COLO829 (cell line): ENCODE results near the gene APCDD1.
A peak's percentile ranks its signal among the peaks of the same experiment; 100 is the strongest.

ENCODE experiments used
- DNase-seq: peaks from one replicate; pipeline ENCODE4 v3.0.0; 2012; ENCODE audit warnings: low spot score

APCDD1 gene

GRCh38 chr18:10432781-10433180, 21.7 kb upstream of the APCDD1 start:
- no peak for DNase-seq

GRCh38 chr18:10436160-10436559, 18.3 kb upstream of the APCDD1 start:
- no peak for DNase-seq

- no peak for DNase-seq
Observed at GRCh38 chr18:10437837-10438236, 16.6 kb upstream of the APCDD1 start.

- DNase-seq, result no peak
Observed at GRCh38 chr18:10439898-10440297, 14.5 kb upstream of the APCDD1 start.

- no peak for DNase-seq
Observed at GRCh38 chr18:10440884-10441283, 13.6 kb upstream of the APCDD1 start.

- no peak for DNase-seq
Observed at GRCh38 chr18:10441472-10441871, 13.0 kb upstream of the APCDD1 start.

DNA sequence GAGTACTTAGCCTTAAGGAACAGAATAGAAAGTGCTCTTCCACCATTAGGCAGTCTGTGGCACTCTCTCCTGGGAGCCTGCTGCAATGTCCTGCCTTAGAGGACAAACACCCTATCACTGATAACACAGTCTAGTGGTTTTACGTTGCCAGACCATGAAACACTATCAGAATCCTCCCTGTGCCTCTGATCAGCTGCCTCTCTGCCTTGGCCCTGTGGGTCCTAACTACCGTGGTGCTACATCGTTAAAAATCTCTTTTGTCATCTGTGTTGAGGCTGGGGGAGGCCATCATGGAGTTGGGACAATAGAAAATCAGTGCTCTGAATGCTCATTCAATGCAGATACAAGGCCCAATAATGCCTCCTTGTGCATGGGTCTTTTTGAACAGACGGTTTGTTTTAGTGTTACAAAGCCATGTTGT, 11.9 kb upstream of the APCDD1 start:
- DNase-seq, result no peak

DNA sequence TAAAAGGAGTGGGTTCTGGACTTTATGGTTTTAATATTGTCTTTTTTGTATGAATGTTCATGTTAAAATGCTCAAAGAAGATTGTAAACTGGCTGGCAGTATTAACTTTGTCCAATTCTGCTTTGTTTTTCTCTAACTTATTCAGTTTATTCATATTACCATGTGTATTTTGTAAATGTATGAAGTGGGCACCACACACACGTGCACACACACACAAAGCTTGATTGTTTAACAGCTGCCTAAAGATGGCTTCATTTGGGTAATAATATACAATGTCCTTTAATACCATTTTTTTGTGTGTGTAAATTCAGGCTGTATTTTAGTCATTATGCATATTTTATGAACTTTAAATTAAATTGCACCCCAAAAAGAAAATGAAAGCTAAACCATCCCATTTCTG, 11.4 kb upstream of the APCDD1 start:
- no peak for DNase-seq

- no peak for DNase-seq
Observed at GRCh38 chr18:10444314-10445006, 10.0 kb upstream of the APCDD1 start.

- no peak for DNase-seq
Observed at GRCh38 chr18:10449396-10449795, 5.0 kb upstream of the APCDD1 start.

DNA sequence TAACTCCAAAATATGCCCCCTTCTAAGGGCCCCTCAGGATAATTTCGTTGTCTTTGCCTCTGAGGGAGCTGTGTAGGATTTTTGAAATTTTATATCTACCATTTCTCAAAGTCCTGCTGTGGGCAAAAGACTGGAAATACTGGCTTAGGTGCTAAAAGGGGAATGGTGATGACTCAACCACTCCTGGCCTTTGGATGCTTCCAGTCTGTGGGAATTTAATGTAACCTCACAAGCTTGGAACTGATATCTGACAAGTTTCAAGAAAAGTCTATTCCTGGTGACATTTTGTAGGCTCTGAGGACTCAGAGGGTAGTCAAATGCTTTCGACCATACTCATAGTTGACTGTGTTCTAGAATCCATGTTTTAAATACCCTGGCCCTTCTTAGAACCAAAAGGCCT, 3.4 kb upstream of the APCDD1 start:
- DNase-seq, result no peak

- DNase-seq, result no peak
Observed at GRCh38 chr18:10453261-10453805, 1.1 kb upstream of the APCDD1 start.

DNA sequence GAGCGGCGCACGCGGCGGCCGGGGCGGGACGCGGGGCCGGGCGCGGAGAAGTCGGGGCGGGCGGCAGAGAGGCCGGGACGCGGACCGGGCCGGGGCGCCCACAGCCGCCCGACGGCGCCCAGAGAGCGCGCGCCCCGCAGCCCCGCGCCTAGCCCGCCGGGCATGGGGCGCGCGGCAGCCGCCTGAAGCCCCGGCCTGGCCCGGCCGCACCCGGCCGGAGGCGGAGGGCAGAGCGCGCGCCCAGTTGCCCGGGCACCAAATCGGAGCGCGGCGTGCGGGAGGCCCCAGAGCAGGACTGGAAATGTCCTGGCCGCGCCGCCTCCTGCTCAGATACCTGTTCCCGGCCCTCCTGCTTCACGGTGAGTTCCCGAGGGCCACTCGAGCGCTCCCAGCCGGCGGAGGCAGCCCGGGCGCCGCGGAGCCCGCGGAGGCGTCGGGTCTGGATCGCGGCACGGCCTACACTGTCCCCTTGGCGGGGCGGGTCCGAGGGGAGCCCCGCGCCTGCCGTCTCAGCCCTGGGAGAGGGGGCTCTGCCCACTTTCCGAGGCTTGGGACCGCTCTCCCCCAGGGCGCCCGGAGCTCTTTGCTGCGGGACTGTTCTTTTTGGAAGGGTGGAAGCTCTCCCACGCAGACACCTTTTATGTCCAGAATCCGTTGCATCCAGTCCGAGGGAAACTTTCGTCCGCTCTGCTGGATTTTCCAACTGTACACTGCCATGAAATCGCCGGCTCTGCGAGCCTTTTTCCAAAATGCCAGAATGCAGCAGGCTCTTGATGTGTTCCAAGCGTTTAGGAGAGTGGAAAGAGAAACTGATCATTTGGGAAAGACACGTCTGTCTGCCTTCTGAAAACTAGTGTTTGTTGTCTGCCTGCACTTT, 484 bp downstream of the APCDD1 start:
- no peak for DNase-seq

DNA sequence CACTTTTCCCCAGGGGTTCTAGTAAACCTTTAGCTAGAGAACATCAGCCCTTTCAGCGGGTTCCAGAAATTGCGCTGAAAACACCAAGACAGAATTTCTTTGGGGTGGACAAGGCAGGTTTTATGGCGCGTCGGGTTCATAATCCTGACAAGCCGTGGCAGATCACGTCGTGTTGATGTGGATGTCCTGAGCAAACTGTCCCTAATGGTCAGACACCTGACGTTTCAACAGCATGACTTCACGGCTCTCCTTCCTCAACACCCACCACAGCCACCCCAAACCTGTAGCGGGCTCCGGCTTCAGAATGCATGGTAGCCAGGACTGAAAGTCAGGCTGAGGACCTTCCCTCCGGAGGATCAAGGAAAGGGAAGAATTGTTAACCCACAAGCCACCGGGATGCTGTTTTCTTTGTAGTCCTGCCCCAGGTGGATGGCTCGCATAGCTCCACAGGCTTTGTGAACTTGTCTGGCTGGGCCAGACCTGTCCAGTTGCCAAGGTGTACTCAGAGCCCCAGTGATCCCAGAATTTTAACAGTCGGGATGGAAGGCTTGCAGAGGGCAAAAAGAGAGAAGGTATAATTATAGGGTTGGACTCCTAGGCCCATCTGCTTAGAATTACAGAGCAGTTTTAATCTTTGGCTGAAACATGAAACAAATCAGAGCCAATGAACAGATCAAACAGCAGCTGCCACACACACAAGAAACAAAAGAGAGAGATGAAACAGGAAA, 1.5 kb downstream of the APCDD1 start:
- no peak for DNase-seq

- DNase-seq, result no peak
Observed at GRCh38 chr18:10456718-10457117, 2.3 kb downstream of the APCDD1 start.

GRCh38 chr18:10457128-10457527, 2.7 kb downstream of the APCDD1 start:
- peak; percentile 48 for DNase-seq

- DNase-seq, result no peak
Observed at GRCh38 chr18:10457767-10458166, 3.3 kb downstream of the APCDD1 start.

DNA sequence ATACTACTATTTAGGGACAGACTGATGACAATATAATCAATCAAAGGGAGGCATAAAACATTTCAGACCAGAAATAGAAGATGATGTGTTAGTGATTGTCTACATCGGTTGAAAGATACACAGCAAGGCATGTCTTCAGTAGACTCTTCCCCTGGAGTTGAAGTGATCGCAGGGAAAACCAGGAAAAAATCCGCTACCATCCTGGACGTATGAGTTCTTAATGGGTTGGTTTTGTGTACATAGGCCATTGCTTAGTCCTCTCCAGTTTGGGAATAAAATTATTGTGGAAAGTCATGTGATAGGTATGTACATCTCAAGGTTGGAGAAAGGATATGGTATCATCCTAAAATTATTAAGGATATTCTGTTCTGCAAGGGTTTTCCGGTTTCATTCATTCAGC, 4.3 kb downstream of the APCDD1 start:
- no peak for DNase-seq

DNA sequence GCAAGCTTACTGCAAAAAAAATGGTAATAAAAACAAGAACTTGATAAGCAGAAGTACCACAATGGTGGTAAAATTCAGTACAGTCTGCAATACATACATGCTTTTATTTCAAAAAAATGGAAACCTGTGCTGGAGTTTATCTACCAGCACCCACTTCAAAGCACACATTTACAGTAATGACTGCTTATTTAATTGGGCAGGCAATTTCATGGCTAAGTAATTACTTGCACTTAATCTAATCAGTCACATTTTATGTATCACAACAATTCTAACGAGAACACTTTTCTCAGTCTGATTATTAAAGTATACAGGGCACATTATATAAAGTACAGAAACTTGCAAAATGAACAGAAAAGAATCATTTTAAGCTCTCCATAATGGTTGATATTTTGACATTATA, 5.2 kb downstream of the APCDD1 start:
- DNase-seq, result no peak

GRCh38 chr18:10460414-10461018, 6.1 kb downstream of the APCDD1 start:
- no peak for DNase-seq

DNA sequence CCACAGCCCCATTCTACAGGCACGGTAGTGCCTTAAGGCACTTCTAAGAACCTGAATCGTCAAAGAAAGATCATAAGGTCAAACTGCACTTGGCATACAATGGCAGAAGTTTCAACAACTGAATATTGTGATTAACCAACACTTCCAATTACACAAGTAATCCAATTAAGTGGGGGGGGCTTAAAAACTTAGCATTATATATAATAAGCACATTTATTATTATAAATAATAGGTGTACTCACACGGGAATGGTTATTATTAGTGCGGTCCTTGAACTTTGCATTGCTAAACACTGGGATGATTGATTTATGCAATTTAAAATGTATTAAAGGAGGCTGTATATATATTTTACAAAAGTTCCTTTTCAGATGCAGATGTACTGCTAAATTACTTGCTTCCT, 7.6 kb downstream of the APCDD1 start:
- DNase-seq, result no peak

GRCh38 chr18:10462597-10462996, 8.2 kb downstream of the APCDD1 start:
- no peak for DNase-seq
